ENCODE measurements around the gene VAV1. TPM values are rescaled to one million over a fixed set of nuclear protein-coding genes. Genes with fewer than 3 reads are reported as not detected.

The VAV1 gene
- total and polyA plus RNA-seq, 4 donors, result 0.60 to 13.3 (median 4.1) TPM

DNA sequence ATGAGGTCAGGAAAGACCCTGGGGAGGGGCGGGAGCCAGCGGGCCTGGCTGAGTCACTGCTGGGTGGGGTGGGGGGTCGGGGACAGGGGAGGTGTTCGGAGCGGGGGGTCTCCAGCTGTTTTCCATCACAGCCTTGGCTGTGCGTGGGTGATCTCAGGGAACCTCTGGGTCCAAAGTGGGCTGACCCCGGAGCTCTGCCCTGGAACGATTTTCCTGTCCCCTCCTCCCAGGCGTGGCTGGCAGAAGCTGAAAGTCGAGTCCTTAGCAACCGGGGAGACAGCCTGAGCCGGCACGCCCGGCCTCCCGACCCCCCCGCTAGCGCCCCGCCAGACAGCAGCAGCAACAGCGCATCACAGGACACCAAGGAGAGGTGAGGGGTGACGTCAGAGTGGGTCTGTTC is 22.4 kb upstream of the VAV1 start (continued):
- TF ChIP-seq ZBTB33 (IDR thresholded peaks at IDR 0.05) (no peak), MAX (IDR thresholded peaks at IDR 0.05) (no peak), SP1 (IDR thresholded peaks at IDR 0.05) (no peak)

- no peak for DNase-seq (ENCODE audit: low spot score)
- H3K27ac ChIP-seq (ENCODE audit: low read depth in 1 of 2, low read length in 2 of 2), result no peak overlapping the region
- H3K9me3 ChIP-seq (ENCODE audit: control insufficient read depth in 4 of 4, low read length in 3 of 4), result no peaks in the 10 kb centered on the region
- 97% methylated on average over 16 of the region's 16 CpGs for WGBS
- H3K4me3 ChIP-seq (ENCODE audit: low read depth in 1 of 3, low read length in 3 of 3), result no peak overlapping the region
- H3K9ac ChIP-seq (ENCODE audit: low read depth in 1 of 2, low read length in 2 of 2), result no peak overlapping the region
- H3K27me3 ChIP-seq (ENCODE audit: control insufficient read depth in 4 of 4, insufficient read depth in 4 of 4, low read length in 3 of 4), result no peaks in the 10 kb centered on the region
- H3K4me1 ChIP-seq (ENCODE audit: control insufficient read depth in 4 of 4, insufficient read depth in 4 of 4, low read length in 3 of 4), result peaks cover 0 to 27% (median 13%) of the 10 kb centered on the region in 4 donors
- H3K36me3 ChIP-seq (ENCODE audit: control insufficient read depth in 4 of 4, insufficient read depth in 3 of 4, low read depth in 1 of 4, low read length in 3 of 4), result peaks cover 0 to 7% (median 1%) of the 10 kb centered on the region in 4 donors
- no peak for TF ChIP-seq TAF1 (conservative IDR thresholded peaks at IDR 0.05)
- TF ChIP-seq, protein P1, sequence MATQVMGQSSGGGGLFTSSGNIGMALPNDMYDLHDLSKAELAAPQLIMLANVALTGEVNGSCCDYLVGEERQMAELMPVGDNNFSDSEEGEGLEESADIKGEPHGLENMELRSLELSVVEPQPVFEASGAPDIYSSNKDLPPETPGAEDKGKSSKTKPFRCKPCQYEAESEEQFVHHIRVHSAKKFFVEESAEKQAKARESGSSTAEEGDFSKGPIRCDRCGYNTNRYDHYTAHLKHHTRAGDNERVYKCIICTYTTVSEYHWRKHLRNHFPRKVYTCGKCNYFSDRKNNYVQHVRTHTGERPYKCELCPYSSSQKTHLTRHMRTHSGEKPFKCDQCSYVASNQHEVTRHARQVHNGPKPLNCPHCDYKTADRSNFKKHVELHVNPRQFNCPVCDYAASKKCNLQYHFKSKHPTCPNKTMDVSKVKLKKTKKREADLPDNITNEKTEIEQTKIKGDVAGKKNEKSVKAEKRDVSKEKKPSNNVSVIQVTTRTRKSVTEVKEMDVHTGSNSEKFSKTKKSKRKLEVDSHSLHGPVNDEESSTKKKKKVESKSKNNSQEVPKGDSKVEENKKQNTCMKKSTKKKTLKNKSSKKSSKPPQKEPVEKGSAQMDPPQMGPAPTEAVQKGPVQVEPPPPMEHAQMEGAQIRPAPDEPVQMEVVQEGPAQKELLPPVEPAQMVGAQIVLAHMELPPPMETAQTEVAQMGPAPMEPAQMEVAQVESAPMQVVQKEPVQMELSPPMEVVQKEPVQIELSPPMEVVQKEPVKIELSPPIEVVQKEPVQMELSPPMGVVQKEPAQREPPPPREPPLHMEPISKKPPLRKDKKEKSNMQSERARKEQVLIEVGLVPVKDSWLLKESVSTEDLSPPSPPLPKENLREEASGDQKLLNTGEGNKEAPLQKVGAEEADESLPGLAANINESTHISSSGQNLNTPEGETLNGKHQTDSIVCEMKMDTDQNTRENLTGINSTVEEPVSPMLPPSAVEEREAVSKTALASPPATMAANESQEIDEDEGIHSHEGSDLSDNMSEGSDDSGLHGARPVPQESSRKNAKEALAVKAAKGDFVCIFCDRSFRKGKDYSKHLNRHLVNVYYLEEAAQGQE (IDR thresholded peaks at IDR 0.05), result no peak
- TF ChIP-seq FOXA1 (IDR thresholded peaks at IDR 0.05), result no peak
- no peak for TF ChIP-seq MAX (IDR thresholded peaks at IDR 0.05)
- no peak for TF ChIP-seq SP1 (IDR thresholded peaks at IDR 0.05)
- no peak for TF ChIP-seq RAD21 (IDR thresholded peaks at IDR 0.05)
- no peak for TF ChIP-seq NR2F2 (IDR thresholded peaks at IDR 0.05)
- TF ChIP-seq, protein P2, sequence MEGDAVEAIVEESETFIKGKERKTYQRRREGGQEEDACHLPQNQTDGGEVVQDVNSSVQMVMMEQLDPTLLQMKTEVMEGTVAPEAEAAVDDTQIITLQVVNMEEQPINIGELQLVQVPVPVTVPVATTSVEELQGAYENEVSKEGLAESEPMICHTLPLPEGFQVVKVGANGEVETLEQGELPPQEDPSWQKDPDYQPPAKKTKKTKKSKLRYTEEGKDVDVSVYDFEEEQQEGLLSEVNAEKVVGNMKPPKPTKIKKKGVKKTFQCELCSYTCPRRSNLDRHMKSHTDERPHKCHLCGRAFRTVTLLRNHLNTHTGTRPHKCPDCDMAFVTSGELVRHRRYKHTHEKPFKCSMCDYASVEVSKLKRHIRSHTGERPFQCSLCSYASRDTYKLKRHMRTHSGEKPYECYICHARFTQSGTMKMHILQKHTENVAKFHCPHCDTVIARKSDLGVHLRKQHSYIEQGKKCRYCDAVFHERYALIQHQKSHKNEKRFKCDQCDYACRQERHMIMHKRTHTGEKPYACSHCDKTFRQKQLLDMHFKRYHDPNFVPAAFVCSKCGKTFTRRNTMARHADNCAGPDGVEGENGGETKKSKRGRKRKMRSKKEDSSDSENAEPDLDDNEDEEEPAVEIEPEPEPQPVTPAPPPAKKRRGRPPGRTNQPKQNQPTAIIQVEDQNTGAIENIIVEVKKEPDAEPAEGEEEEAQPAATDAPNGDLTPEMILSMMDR (IDR thresholded peaks at IDR 0.05; ENCODE audit: low read depth, low read length, missing input control), result no peak
- TF ChIP-seq RXRA (IDR thresholded peaks at IDR 0.05), result no peak
- no peak for TF ChIP-seq YY1 (IDR thresholded peaks at IDR 0.05)
- no peak for TF ChIP-seq JUND (IDR thresholded peaks at IDR 0.05)
Observed at GRCh38 chr19:6751189-6751588, 21.3 kb upstream of the VAV1 start.
